ENCODE data around the gene FDX1. TPM values are rescaled to one million over a fixed set of nuclear protein-coding genes. Genes with fewer than 3 reads are reported as not detected.

The FDX1 gene
- total RNA-seq, 1 donor from 2014 or later, result 8.3 TPM

DNA sequence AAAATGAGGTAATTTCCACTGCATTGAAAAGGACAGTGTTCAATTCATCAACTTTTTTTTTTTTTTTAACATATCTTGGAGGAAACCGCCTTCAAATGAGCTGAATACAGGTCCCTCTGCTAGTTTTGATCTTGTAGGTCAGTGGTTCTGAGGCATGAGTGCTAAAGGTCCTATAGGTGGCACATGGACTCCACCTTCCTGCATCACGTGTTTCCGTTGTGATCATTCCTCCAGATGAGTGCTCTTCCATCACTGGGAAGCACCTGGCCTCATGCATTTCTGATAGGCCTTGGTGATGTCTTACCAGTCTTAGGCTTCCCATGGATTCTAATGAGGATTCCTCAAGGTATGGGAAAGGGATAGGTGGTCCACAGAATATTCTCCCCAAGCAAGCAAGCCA, 37.8 kb downstream of the FDX1 start:
- no peak for DNase-seq (ENCODE audit: low read depth in 2 of 2)

DNA sequence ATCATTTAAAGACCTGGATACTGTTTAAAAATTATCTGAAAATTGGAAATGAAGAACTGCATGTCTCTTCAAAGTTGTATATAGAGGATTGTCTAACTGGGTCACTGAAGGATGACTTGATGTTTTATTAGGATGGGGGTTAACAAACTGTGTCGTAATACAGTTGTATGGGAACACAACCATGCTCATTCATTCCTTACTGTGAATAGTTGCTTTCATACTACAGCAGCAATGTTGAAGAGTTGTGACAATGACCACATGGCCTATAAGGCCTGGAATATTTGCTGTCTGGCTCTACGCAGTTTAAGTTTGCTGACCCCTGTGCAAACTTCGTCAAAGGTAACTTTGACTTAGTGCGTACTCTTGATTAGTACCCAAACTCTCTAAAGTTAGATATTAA, 38.4 kb downstream of the FDX1 start:
- no peak for DNase-seq (ENCODE audit: low read depth in 2 of 2)

DNA sequence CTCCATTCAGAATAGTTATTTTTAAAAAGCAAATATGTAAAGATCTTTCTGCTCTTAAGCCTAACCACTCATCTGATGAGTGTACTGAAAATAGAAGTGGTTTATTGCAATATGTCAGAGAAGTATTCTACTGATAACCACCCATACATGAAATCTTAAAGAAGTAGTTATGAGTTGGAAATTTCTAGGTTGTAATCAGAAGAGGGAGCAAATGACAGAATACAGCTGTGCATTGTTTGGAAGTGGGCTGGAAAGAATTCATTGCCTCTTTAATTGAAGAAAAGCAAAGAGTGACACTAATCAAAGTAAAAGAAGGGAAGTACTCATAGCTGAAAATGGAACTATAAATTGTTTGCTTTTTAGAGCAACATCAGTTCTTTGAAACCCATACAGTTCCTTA, 39.4 kb downstream of the FDX1 start:
- DNase-seq (ENCODE audit: low read depth in 2 of 2), result no peak

DNA sequence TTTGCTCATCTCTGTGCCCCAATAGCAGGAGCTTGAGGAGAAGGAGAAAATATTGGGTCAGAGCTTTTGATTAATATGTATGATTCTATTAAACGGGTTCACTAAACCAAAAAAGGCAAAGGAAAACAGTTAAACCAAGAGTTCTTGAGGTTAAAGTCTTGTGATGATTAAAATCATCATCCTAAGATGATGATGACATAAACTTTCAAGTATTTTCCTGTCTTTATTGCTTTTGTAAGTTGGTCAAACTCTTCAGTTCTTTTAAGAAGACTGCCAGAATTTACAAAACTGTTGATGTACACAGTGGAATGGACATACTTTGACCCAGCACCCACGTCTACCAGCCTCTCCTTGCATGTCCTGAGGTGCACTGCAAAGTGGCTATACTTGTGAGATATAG, 41.0 kb downstream of the FDX1 start:
- no peak for DNase-seq (ENCODE audit: low read depth in 2 of 2)

DNA sequence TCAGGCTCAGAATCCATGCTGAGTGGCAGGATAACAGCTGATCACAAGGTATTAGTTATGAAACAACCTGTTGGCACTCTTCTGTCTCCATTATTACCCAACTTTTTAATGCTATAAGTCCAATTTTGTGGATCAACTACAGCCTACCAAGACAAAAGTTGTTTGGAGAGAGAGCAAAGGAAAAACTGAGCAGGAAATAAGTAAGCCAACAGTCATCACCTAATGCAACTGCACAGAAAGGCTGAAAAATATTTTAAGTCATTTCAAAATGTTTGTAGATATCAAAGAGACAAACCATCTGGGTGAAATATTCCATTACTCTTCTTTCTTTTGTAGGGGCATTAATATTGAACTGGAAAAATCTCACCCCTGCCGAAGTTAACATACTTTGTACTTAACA, 41.6 kb downstream of the FDX1 start:
- no peak for DNase-seq (ENCODE audit: low read depth in 2 of 2)

DNA sequence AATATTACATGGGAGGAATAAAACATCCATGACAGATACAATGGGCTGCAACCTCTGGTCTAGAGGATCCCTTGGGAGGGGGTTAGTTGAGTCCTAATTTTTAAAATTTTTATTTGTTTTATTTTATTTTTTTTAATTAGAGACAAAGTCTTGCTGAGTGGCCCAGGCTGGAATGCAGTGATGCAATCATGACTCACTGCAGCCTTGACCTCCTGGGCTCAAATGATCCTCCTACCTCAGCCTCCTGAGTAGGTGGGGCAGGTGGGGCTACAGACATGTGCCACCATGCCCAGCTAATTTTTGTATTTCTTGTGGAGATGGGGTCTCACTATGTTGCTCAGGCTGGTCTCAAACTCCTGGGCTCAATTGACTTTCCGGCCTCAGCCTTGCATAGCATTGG, 43.1 kb downstream of the FDX1 start:
- no peak for DNase-seq (ENCODE audit: low read depth in 2 of 2)

DNA sequence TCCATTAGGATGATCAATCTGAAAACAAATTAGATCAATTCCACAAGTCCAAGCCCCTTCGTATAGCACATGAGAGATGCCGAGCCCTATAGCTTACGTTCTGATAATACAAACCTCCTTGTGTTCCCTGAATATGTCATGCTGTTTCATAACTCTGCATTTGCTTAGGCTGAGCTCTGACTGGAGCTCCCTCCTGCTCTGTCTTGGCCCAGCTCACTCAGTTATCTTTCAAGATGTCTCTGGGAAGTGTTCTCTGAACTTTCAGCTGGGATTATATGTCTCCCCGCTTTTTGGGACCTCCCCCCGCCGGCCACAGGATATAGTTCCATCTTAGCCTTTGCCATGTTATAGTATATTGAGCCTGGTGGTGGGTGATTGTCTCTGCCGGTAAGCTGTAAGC, 44.0 kb downstream of the FDX1 start:
- DNase-seq (ENCODE audit: low read depth in 2 of 2), result no peak

DNA sequence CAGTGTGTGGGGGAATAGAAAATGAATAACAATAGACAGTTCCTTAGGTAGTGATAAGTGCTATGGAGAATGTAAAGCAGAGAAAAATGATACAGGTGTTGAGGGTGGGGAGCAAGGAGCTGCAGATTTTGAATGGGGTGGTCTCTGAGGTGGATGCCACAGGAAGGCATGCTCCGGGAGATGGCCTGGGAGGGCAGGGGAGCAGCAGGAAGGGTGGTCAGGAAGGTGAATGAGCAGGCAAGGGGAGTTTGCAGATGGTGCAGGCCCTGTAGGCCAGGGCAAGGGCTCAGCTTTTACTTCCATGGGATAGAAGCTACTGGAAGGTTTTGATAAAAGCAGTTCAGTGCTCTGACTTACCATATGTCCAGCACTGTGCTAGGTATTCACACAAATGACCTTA, 44.8 kb downstream of the FDX1 start:
- DNase-seq (ENCODE audit: low read depth in 2 of 2), result no peak

DNA sequence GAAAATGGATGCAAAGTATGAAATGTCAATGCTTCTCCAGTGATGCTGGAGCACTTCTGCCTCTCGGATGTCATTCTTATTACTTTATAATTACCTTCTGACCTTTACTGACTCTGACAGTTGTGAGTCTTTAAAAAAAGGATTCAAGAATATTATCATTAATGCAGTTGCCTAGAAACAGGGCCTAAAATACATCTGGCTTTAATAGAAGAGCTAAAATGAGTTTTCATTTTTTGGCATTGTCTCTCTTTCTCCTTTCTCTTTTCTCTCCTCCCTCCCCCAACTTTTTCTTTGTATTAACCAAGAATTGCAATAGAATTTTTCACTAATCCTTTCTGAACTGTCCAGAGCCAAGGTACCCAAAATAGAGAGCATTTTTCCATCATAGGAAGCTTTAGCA, 45.9 kb downstream of the FDX1 start:
- no peak for DNase-seq (ENCODE audit: low read depth in 2 of 2)

DNA sequence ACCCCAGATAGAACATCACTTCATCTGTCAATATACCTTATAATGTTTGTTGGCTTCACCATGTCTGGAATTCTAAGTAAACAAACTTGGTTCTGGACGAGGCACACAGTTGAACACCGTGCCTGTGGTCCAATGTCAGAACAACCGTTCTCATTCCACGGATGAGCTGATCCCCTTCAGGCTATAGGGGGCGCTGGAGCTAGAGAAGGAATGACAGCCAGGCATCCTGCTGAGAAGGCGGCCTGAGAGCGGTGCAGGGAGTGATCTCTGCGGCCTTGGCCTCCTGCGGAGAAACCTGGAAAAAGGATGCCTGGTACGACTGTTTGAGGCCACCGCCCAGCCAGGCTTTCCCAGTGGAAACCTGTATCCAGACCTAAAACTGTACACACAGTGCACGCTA, 48.7 kb downstream of the FDX1 start:
- no peak for DNase-seq (ENCODE audit: low read depth in 2 of 2)

DNA sequence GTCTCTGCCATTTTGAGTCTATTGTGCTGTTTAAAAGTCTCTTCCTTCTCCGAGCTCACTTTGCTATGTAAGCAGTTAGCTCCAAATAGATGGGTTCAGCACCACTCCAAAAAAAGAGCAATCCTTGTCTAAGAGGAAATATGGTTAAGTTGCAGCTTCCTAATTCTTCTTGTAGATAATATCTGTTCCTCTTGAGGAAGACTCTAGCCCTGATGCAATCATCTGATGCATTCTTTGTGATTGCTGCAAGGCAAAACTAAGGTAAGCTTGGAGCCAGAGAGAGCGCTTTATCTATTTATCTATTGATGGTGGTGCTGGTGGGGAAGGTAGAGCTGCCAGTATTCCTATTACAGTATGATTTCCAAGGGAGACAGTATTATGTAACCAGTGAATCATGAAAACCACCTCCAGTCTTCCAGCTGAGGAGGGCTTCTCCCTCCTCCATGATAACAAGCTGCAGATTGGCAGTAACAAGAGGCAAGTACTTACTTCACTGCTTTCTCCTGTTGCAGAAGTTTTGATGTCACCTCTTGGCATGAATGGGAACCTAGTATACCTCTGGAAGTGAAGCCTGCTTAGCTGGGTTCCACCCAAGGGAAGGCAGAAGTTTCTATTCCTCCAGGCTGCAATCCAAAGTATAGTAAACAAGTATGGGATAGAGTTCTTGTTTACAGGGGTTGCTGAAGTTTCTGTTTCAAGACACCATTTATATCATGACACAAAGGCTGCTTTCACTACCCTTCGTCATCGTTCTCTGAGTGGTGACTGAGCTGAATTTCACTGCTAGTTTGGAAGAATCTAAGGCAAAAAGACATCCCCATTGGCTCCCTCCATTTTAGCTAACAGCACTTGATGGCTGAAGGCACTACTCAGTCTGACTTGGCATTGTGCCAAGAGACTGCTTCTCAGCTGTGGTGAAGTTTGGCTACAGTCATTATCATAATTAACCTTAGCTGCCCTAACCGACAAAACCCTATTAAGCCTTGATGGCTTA, 49.7 kb downstream of the FDX1 start:
- peak in 1 of 2 donors; percentile 9 for DNase-seq (ENCODE audit: low read depth in 2 of 2)

DNA sequence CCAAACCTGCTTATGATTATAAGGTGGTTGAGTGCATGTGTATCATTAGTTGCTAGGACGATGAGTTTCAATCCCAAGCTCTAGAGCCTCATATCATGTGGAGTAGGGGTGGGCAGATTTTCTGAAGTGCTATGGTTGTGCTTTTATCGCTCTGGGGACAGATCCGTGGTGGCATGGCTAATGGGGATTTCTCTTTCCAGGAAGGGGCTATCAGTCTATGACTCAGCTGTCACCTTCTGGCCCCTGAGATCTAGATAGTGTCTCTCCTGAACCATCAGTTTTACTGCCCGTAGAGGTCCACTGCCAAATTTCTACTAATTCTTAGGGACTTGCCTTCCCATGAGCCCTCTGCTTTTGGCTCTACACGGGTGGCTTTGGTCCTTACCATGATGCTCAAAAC, 51.8 kb downstream of the FDX1 start:
- no peak for DNase-seq (ENCODE audit: low read depth in 2 of 2)

DNA sequence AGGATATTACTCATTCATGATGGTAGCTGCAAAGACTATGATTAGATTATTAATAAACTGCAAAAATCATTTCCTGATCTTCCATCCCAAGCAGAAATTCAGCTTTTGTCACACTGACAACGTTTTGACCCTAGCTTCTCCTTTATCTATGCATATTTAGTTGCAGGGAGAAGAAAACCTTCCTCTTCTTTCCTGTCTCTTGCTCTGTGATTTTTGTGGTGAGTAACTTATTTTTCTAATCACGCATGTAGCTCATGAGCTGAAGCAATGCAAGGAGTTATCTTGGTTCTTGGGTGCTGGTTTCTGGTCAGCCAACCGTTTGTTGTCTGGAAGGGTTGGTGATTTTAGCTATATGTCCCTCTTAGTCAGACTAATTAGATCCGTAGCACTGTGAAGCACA, 56.4 kb downstream of the FDX1 start:
- no peak for DNase-seq (ENCODE audit: low read depth in 2 of 2)

DNA sequence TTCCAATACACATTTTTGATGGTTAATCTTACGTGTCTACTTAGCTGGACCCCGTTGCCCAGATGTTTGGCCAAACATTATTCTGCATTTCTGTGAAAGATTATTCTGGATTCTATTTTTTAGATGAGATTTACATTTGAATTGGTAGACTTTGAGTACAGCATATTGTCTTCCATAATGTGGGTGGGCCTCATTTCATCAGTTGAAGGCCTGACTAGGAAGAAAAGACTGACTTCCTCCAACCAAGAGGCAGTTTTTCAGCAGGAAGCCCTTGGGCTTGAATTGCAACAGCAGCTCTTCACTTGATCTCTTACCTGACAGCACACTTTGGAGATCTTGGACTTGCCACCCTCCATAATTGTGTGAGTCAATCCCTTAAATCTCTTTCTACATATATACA, 58.7 kb downstream of the FDX1 start:
- DNase-seq (ENCODE audit: low read depth in 2 of 2), result no peak

DNA sequence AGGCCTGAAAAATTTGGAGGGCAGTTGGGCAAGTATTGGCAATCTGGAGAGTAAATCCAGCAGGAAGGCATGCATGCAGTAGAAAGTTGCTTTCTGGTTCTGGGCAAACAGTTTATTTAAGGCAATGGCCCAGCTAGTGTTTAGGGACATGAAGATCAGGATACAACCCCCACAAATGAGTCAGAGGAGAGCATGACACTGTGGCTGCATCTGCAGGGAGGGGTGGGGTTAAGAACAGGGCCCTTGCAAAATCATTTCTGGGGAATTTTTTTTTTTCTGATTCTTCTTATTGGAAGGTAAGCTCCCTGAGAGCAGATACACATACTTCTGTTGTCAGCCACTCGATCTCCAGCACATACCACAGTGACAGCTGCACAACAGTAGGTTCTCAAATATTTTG, 61.1 kb downstream of the FDX1 start:
- DNase-seq (ENCODE audit: low read depth in 2 of 2), result no peak

DNA sequence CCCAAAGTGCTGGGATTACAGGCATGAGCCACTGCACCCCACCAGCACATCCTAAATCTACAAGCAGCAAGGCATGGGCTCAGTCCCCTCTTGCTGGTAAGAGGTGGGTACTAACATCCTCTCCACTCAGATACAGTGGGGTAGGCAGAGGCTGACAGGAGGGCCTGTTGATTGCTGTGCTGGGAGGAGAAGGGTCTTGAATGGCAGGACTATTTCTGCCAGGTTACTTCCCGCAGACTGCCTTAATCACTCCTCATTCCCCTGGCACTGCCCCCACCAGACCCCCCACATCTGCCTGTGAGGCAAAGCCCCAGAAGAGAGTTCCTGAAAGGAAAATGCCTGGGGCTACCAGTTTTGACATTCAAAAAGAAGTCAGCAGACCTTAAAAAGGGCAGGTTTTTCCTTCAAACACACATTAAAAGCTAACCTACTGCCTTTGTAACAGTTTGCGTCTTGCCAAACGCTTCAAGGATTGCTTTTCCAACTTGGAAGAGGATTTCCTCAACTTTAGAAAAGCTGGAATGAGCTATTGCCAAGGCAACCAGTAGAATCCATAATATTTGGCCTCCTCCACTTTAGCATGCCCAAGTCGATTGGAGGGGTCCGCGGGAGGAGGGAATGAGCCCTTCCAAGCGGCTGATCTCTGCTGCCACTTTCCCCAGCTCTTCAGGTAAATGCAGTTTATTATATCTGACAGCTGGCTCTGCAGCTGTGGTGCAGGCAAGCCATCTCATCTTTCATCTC, 62.0 kb downstream of the FDX1 start:
- no peak for DNase-seq (ENCODE audit: low read depth in 2 of 2)

DNA sequence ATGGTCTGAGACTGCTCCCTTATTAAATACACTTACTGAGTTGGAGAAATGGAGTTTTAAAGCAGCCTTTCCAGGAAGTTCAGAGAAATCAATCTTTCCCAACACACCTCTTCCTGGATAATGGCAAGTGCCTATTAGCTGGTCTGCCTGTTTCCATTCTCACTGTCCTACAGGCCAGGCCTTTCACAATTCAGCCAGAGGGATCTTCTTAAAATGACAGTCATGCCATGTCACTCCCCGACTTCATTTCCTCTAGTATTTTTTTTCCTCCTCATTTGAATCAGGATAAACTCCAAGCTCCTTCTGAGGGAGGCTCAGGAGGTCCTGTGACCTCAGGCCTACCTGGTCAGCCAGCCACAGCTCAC, 62.6 kb downstream of the FDX1 start:
- no peak for DNase-seq (ENCODE audit: low read depth in 2 of 2)

DNA sequence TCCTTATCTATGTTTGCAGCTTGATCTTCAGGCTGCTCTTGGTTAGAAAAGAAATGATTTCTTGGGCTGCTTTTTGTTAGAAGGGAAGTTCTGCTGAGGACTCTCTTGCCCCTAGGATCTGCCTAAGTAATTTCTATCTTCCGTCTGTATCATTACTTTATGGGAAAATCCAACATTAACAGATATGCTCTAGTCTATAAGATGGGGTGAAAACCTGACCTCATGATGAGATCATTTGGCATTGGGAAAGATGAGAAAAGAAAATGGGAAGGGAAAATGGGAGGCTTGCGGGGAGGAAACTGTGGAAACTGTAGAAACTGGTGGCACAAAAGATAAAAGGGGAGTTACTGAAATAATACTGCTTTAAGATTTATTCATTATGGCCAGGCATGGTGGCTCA, 63.6 kb downstream of the FDX1 start:
- no peak for DNase-seq (ENCODE audit: low read depth in 2 of 2)

DNA sequence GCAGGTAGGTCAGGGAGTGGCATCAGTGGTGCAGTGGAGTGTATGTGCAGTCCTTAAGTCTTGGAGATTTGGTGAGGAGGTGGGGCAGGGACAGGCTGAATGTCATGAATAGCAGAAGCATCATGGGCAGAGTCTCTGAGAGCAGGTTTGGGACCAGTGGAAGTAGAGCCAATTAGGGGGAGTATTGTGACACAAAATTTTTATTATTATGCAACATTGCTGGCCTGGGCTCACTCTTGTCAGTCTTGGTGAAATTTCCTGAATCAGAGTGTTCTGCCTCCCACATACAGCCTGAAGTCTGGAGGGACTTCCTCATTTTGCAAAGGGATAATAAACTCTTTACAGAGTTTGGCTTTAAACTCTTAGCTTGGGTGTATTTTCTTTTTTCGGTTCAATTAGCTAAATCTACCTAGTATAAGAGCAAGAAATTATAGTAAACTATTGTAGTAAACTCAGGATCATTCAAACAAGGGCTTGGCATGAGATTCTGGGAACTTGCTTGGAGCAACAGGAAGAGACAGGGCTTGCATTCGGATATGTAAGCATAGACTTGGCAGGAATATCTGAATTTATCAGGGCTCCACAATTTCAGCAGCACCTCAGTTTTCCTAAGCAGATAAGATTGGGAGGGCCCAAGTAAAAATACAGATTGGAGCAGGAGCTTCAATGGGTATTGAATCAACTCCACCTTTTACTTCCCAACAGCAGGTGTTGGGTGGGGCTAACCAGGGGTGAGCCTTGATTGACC, 67.7 kb downstream of the FDX1 start:
- no peak for DNase-seq (ENCODE audit: low read depth in 2 of 2)

DNA sequence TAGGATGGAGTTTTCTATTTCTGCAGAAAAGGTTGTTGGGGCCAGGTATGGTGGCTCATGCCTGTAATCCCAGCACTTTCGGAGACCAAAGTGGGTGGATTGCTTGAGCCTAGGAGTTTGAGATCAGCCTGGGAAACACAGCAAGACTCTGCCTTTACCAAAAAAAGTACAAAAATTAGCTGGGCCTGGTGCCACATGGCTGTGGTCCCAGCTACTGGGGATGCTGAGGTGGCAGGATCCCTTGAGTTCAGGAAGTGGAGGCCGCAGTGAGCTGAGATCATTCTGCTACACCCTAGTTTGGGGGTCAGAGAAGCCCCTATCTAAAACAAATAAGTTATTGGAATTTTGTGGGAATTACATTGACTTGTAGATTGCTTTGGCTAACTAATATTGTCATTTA, 71.7 kb downstream of the FDX1 start:
- no peak for DNase-seq (ENCODE audit: low read depth in 2 of 2)

DNA sequence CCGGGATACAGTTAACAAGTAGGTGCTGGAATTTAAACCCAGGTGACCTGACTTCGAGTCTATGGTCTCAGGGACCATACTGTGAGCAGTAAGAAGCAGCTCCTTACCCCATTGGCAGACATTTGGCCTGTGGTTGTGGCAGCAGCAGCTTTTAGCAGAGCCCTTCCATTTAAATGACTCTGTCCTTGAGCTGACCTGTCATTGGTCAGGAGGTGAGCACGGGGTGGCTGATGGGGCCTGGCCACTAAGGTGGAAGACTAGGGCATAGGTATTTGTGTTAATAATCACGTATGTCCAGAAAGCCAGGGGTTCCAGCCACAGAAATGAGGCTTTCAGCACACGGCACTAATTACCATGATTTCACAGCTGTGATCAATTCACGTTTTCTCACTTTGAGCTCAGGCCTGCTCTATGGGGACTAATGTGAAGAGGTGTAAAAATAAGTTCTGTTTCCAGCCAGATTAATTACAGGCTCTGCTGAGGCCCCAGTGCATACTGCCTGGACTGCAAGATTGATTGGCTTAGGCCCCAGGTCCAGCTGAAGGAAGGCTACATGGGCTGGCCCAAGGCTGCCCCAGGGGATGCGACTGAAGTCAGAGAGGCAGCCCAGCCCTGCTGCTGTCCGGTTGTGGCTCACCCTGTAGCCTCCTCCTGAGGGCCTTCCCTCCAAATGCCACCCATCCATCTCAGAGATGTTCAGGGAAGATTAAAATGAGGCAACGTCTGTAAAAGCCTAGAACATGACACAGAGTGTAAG, 76.0 kb downstream of the FDX1 start:
- DNase-seq (ENCODE audit: low read depth in 2 of 2), result no peak

DNA sequence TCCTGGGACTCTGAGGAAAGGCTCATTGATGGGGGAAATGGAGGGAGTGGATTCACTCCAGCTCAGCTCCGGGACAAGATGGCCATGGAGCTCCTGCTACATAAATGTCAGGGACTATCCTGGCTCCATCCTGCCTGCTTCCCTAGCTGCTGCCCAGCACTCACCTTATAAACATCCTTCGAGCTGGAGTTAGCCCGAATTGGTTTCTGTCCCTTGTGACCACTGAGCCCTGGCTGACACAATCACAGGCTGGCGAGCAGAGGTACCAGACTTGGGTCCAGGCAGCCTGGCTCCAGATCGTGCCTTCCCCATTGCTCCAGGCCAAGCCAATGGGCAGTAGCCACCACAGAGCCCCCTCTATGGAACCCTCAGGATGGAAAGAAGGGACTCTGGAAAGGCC, 77.6 kb downstream of the FDX1 start:
- DNase-seq (ENCODE audit: low read depth in 2 of 2), result no peak

All from lung microvascular endothelial cell (primary cell).